Activated CD4-positive, alpha-beta T cell treated with anti-CD3 and anti-CD28 coated beads, Interleukin-2, amount 50 U/mL, for 4 hours (primary cell): ENCODE data around the gene LAYN.
A peak's percentile ranks its signal among the peaks of the same experiment; 100 is the strongest.

Experiments
- DNase-seq, 2 experiments: peaks; one replicate each; pipeline ENCODE4 v3.0.0-alpha.2; 2020

The LAYN gene

GRCh38 chr11:111598559-111598958 is 58.0 kb downstream of the LAYN start:
- DNase-seq = no peak

DNA sequence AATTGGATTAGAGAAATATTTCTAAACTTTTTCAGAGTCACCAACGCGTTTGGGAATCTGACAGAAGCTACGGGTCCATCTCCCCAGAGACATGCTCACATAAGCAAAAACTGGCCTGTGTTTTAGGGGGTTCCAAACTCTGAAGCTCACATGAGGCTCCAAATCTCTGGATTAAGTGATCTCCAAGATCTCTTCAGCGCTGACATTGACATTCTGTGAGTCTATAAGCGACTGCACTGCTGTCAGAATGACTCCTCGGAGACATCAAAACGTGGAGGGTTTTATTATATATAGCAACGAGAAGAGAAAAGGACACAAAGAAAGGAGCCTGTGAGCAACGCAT is 61.1 kb downstream of the LAYN start:
- no peak for DNase-seq

GRCh38 chr11:111601979-111602864 is 61.7 kb downstream of the LAYN start, which contains the start of gene SIK2:
Gene SIK2, plus strand, starts transcription at chr11:111602449. Its CDS starts 115 bp downstream, at chr11:111602564.
- DNase-seq = peak; percentile 71 to 79

- DNase-seq = no peak
These were observed 62.5 kb downstream of the LAYN start for GRCh38 chr11:111602865-111603610.

DNA sequence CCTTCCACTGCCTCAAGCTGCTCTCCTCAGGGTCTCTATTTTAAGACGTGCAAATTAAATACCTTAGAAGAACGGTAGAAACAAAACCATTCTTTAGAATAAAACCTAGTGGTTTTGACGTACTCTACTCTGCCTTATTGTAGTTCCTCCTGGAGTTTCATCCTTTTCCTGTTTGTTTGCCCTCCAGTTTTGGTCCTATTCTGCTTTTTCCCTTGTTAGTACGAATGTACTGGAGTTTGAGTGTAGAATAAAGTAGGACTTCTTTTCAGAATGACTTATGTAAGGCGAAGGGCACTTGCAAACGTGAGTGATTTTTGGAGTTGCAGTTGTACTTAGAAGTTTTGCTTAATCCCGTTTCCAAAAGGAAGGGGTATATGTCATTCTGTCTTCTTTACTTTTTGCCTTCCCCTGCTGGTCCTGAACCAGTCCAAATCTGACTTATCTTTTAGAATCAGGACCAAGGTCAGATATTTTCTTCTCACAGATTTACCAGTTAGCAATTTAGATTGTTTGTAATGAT is 63.2 kb downstream of the LAYN start:
- DNase-seq = no peak

DNA sequence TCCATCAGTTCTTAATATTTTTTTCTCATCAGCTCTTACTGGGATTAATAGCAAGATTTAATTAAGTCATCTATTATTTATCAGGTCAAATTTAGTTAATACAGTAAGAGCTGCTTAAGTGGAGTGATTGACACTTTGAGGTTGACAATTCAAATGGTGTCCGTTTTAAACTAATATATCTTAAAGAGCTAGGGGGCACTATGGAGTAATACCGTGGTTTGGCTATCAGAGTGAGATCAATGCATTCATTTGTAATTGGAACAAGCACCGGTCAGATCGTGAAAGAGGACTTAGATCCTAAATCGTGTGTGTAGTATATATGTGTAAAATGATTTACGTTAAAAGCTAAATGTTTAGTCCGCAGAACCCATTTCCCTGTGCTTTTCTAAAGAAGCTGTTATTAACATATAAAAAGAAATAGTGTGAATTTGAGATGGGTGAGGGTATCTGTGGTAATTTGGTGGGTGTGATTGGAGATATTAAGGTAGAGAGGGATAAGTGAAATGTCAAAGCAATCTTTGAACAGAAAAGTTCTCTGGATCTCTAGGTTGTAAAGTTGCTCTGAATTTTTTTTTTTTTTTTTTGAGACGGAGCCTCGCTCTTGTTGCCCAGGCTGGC is 64.0 kb downstream of the LAYN start:
- DNase-seq = no peak

GRCh38 chr11:111605681-111606080 is 65.2 kb downstream of the LAYN start:
- DNase-seq = no peak

DNA sequence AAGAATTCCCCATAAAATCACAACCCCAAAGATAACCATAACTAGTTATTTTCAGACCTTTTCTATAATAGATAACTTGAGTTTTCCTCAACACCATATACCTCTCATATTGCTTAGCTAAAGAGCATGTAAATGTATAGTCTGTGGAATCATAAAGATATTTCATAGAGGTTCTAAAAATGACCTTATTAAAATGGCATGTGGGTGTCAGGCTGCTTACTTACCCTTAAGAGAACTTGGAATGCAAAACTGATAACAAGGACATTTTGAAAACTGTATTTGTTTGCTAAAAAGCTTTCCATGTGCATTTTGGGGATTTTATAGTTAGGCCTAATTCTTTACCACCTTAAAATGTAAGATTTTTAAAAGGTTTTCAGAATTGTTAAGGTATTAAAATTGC is 66.5 kb downstream of the LAYN start:
- DNase-seq = no peak

GRCh38 chr11:111607751-111608150 is 67.2 kb downstream of the LAYN start:
- DNase-seq = no peak
